ENCODE measurements around the gene TMEM132C. TPM values are rescaled to one million over a fixed set of nuclear protein-coding genes. Genes with fewer than 3 reads are reported as not detected.

The TMEM132C gene
- total and polyA plus RNA-seq, 4 donors = 0.05 to 0.08 (median 0.05) TPM; not detected in 1

GRCh38 chr12:128509170-128509569 is 242.2 kb downstream of the TMEM132C start:
- H3K27ac ChIP-seq (ENCODE audit: low read depth in 1 of 2, low read length in 2 of 2) = no peak overlapping the region
- no peaks in the 10 kb centered on the region for H3K36me3 ChIP-seq (ENCODE audit: control insufficient read depth in 4 of 4, insufficient read depth in 3 of 4, low read depth in 1 of 4, low read length in 3 of 4)
- TF ChIP-seq MAX (IDR thresholded peaks at IDR 0.05) (no peak), YY1 (IDR thresholded peaks at IDR 0.05) (no peak), GABPA (IDR thresholded peaks at IDR 0.05 in 1 of 2, conservative IDR thresholded peaks at IDR 0.05 in 1 of 2) (no peak), HNF4A (conservative IDR thresholded peaks at IDR 0.05) (no peak), FOXA2 (IDR thresholded peaks at IDR 0.05) (no peak), NR2F2 (IDR thresholded peaks at IDR 0.05) (no peak), REST (IDR thresholded peaks at IDR 0.05) (no peak), RXRA (IDR thresholded peaks at IDR 0.05) (no peak), RAD21 (IDR thresholded peaks at IDR 0.05) (no peak), JUND (IDR thresholded peaks at IDR 0.05) (no peak), EGR1 (IDR thresholded peaks at IDR 0.05; ENCODE audit: low read depth in 2 of 2) (no peak), HNF4G (IDR thresholded peaks at IDR 0.05) (no peak), ATF3 (IDR thresholded peaks at IDR 0.05) (no peak), SP1 (IDR thresholded peaks at IDR 0.05) (no peak), TAF1 (conservative IDR thresholded peaks at IDR 0.05) (no peak), FOXA1 (IDR thresholded peaks at IDR 0.05) (no peak)
- TF ChIP-seq, protein P1, sequence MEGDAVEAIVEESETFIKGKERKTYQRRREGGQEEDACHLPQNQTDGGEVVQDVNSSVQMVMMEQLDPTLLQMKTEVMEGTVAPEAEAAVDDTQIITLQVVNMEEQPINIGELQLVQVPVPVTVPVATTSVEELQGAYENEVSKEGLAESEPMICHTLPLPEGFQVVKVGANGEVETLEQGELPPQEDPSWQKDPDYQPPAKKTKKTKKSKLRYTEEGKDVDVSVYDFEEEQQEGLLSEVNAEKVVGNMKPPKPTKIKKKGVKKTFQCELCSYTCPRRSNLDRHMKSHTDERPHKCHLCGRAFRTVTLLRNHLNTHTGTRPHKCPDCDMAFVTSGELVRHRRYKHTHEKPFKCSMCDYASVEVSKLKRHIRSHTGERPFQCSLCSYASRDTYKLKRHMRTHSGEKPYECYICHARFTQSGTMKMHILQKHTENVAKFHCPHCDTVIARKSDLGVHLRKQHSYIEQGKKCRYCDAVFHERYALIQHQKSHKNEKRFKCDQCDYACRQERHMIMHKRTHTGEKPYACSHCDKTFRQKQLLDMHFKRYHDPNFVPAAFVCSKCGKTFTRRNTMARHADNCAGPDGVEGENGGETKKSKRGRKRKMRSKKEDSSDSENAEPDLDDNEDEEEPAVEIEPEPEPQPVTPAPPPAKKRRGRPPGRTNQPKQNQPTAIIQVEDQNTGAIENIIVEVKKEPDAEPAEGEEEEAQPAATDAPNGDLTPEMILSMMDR (IDR thresholded peaks at IDR 0.05; ENCODE audit: low read depth, low read length, missing input control) = no peak
- TF ChIP-seq, protein P2, sequence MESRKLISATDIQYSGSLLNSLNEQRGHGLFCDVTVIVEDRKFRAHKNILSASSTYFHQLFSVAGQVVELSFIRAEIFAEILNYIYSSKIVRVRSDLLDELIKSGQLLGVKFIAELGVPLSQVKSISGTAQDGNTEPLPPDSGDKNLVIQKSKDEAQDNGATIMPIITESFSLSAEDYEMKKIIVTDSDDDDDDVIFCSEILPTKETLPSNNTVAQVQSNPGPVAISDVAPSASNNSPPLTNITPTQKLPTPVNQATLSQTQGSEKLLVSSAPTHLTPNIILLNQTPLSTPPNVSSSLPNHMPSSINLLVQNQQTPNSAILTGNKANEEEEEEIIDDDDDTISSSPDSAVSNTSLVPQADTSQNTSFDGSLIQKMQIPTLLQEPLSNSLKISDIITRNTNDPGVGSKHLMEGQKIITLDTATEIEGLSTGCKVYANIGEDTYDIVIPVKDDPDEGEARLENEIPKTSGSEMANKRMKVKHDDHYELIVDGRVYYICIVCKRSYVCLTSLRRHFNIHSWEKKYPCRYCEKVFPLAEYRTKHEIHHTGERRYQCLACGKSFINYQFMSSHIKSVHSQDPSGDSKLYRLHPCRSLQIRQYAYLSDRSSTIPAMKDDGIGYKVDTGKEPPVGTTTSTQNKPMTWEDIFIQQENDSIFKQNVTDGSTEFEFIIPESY (IDR thresholded peaks at IDR 0.05) = no peak
- no peaks in the 10 kb centered on the region for H3K27me3 ChIP-seq (ENCODE audit: control insufficient read depth in 4 of 4, insufficient read depth in 4 of 4, low read length in 3 of 4)
- 75% methylated on average over 4 of the region's 4 CpGs for WGBS
- no peak overlapping the region for H3K9ac ChIP-seq (ENCODE audit: low read depth in 1 of 2, low read length in 2 of 2)
- H3K4me1 ChIP-seq (ENCODE audit: control insufficient read depth in 4 of 4, insufficient read depth in 4 of 4, low read length in 3 of 4) = no peaks in the 10 kb centered on the region
- peaks cover 0 to 20% (median 10%) of the 10 kb centered on the region in 4 donors for H3K9me3 ChIP-seq (ENCODE audit: control insufficient read depth in 4 of 4, low read length in 3 of 4)
- no peak for DNase-seq (ENCODE audit: low spot score)
- no peak overlapping the region for H3K4me3 ChIP-seq (ENCODE audit: low read depth in 1 of 3, low read length in 3 of 3)

All from liver (tissue), 9 donors.